Adipocyte (in vitro differentiated cells): ENCODE results near the gene COQ7.

ENCODE experiments used
- DNase-seq: peaks from one replicate; pipeline ENCODE4 v3.0.0-alpha.2; 2015; ENCODE audit warnings: low read depth
- H3K27me3 ChIP-seq: replicated peaks from 2 replicates; pipeline ENCODE4 v1.7.0; 2013; ENCODE audit warnings: mild to moderate bottlenecking, low read length, moderate library complexity; ENCODE audit not compliant: control insufficient read depth, insufficient read depth
- H3K36me3 ChIP-seq: 2 replicates; pipeline ENCODE4 v1.7.0; 2013; ENCODE audit warnings: low read length, mild to moderate bottlenecking, moderate library complexity; ENCODE audit not compliant: control insufficient read depth, insufficient read depth, severe bottlenecking
- H3K4me1 ChIP-seq: 2 replicates; pipeline ENCODE4 v1.7.0; 2013; ENCODE audit warnings: mild to moderate bottlenecking, low read length, moderate library complexity; ENCODE audit not compliant: control insufficient read depth, insufficient read depth
- H3K4me3 ChIP-seq: 2 replicates; pipeline ENCODE4 v1.7.0; 2013; ENCODE audit warnings: mild to moderate bottlenecking, low read length, moderate library complexity
- H3K9ac ChIP-seq: 2 replicates; pipeline ENCODE4 v1.7.0; 2013; ENCODE audit warnings: mild to moderate bottlenecking, low read length, moderate library complexity
- H3K9me3 ChIP-seq: 2 replicates; pipeline ENCODE4 v1.7.0; 2013; ENCODE audit warnings: mild to moderate bottlenecking, low read length, moderate library complexity; ENCODE audit not compliant: control insufficient read depth

COQ7 gene

DNA sequence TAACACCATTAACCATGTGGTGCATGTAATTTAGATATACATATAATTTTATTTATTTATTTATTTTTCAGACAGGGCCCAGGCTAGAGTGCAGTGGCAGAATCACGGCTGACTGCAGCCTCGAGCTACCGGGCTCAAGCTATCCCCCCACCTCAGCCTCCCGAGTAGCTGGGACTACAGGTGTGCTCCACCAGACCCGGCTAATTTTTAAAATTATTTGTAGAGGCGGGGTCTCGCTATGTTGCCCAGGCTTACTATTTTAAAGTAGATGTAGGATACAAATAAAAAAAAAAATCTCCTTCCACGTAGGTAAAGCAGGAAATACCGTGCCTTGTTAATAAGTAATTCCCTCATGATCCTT is 446 bp upstream of the COQ7 start:
- DNase-seq = no peak
- H3K36me3 ChIP-seq = no peaks in the 10 kb centered on the region
- peak overlapping the region; percentile 98 for H3K4me3 ChIP-seq
- H3K27me3 ChIP-seq = no peaks in the 10 kb centered on the region
- H3K9me3 ChIP-seq = no peaks in the 10 kb centered on the region
- H3K9ac ChIP-seq = peak overlapping the region; percentile 98
- peaks cover 16% of the 10 kb centered on the region for H3K4me1 ChIP-seq

GRCh38 chr16:19068237-19068815 is 912 bp downstream of the COQ7 start:
- Histone ChIP-seq H3K4me3 (peak overlapping the region; percentile 98), H3K36me3 (peaks cover 8% of the 10 kb centered on the region), H3K9me3 (no peaks in the 10 kb centered on the region), H3K27me3 (no peaks in the 10 kb centered on the region), H3K9ac (peak overlapping the region; percentile 98), H3K4me1 (peaks cover 16% of the 10 kb centered on the region)
- DNase-seq = peak; percentile 8

DNA sequence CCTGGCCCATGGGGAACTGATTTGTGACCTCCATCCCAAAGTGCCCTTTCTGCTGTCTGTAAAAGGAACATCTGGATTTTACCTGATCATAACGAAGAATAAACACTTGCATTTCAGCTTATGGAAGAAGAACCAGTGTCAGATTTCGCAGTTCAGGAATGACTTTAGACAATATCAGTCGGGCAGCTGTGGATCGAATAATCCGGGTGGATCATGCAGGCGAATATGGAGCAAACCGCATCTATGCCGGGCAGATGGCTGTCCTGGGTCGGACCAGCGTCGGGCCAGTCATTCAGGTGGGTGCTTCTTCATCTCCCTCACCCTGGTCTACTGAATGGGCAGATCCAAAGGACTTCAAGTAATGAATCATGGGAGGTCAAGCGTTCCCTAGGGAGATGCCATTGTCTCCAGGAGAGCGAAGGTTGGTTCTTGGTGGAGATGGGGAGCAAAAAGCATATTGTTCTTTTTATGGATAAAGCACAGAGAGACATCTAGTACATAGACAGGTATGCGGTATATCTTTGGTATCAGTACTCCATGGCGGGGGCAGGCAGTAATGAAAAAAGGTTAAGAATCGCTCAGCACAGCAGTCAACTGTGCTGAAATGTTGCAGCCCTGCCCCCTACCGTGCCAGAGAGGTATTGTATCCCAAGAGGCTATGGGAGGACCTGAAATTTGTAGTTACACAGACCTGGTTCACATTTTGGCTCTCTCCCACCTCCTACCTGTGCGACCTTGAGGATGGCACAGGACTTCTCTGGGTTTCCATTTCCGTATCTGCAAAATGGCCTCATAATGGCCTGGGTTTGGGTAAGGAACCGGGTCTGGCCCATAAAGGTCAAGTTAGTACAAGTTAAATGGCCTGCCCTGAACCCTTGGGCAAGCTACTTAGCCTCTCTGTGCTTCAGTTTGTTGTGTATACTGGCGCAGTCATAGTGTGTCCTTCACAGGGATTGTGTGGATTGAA is 4.7 kb downstream of the COQ7 start:
- peak; percentile 79 for DNase-seq
- no peaks in the 10 kb centered on the region for H3K9me3 ChIP-seq
- H3K27me3 ChIP-seq = no peaks in the 10 kb centered on the region
- peaks cover 12% of the 10 kb centered on the region for H3K4me1 ChIP-seq
- no peak overlapping the region for H3K4me3 ChIP-seq
- H3K36me3 ChIP-seq = peaks cover 34% of the 10 kb centered on the region
- no peak overlapping the region for H3K9ac ChIP-seq

GRCh38 chr16:19073344-19073743 is 5.9 kb downstream of the COQ7 start:
- H3K36me3 ChIP-seq = peaks cover 44% of the 10 kb centered on the region
- H3K9me3 ChIP-seq = no peaks in the 10 kb centered on the region
- DNase-seq = no peak
- H3K27me3 ChIP-seq = no peaks in the 10 kb centered on the region
- H3K4me3 ChIP-seq = no peak overlapping the region
- no peak overlapping the region for H3K9ac ChIP-seq
- peaks cover 9% of the 10 kb centered on the region for H3K4me1 ChIP-seq

- H3K27me3 ChIP-seq = no peaks in the 10 kb centered on the region
- peaks cover 4% of the 10 kb centered on the region for H3K4me1 ChIP-seq
- H3K9ac ChIP-seq = no peak overlapping the region
- H3K9me3 ChIP-seq = no peaks in the 10 kb centered on the region
- no peak overlapping the region for H3K4me3 ChIP-seq
- peaks cover 49% of the 10 kb centered on the region for H3K36me3 ChIP-seq
- DNase-seq = no peak
Measured at GRCh38 chr16:19073863-19074262, 6.4 kb downstream of the COQ7 start.

- DNase-seq = no peak
- H3K4me3 ChIP-seq = no peak overlapping the region
- H3K36me3 ChIP-seq = peaks cover 57% of the 10 kb centered on the region
- no peak overlapping the region for H3K9ac ChIP-seq
- H3K27me3 ChIP-seq = no peaks in the 10 kb centered on the region
- no peaks in the 10 kb centered on the region for H3K9me3 ChIP-seq
- no peaks in the 10 kb centered on the region for H3K4me1 ChIP-seq
Measured at GRCh38 chr16:19075511-19075910, 8.1 kb downstream of the COQ7 start.

- DNase-seq = no peak
- no peak overlapping the region for H3K9ac ChIP-seq
- no peak overlapping the region for H3K4me3 ChIP-seq
- peaks cover 51% of the 10 kb centered on the region for H3K36me3 ChIP-seq
- H3K4me1 ChIP-seq = no peaks in the 10 kb centered on the region
- H3K9me3 ChIP-seq = no peaks in the 10 kb centered on the region
- H3K27me3 ChIP-seq = no peaks in the 10 kb centered on the region
Measured at GRCh38 chr16:19077879-19078278, 10.5 kb downstream of the COQ7 start.

DNA sequence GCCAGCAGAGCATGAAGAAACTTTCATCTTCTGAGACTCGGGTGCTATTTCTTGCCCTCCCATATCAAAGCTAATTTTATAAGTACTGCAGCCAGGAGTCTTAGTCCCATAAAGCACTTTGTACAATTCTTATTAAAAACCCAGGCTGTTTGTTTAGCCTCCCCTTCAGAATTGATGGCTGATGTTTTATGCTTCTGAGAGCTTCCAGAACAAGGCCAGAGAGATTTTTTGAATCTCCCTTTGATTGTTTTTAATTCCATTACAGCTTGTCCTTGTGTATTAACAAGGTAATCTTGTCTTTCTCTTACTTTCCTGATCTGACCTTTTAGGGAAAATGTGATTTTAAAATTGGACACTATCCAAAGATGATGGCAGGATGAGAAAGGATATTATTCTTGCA is 16.3 kb downstream of the COQ7 start:
- DNase-seq = no peak
- peaks cover 4% of the 10 kb centered on the region for H3K4me1 ChIP-seq
- H3K4me3 ChIP-seq = no peak overlapping the region

DNA sequence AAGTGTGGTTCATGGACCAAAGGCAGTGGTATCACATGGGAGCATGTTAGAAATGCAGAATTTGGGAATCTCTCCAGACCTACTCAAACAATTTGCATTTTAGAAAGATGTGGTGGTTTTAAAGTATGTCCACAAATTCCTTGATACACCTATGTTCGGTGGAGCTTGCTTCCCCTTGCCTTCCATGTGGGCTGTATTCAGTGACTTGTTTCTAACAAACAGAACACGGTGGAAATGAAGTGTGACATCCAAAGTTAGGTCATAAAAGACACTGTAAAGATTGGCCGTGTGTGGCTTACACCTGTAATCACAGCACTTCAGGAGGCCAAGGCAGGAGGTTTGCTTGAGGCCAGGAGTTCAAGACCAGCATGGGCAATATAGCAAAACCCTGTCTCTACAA is 16.7 kb downstream of the COQ7 start:
- no peak for DNase-seq
- H3K9ac ChIP-seq = no peak overlapping the region
- no peaks in the 10 kb centered on the region for H3K27me3 ChIP-seq
- H3K9me3 ChIP-seq = no peaks in the 10 kb centered on the region
- no peak overlapping the region for H3K4me3 ChIP-seq
- H3K4me1 ChIP-seq = peaks cover 4% of the 10 kb centered on the region
- peaks cover 5% of the 10 kb centered on the region for H3K36me3 ChIP-seq

More for the DNA sequence above, 16.3 kb downstream of the COQ7 start:
- H3K36me3 ChIP-seq = peaks cover 10% of the 10 kb centered on the region
- H3K9ac ChIP-seq = no peak overlapping the region
- H3K9me3 ChIP-seq = no peaks in the 10 kb centered on the region
- H3K27me3 ChIP-seq = no peaks in the 10 kb centered on the region

GRCh38 chr16:19084879-19085278 is 17.5 kb downstream of the COQ7 start:
- no peak overlapping the region for H3K4me3 ChIP-seq
- no peak overlapping the region for H3K9ac ChIP-seq
- no peaks in the 10 kb centered on the region for H3K9me3 ChIP-seq
- H3K27me3 ChIP-seq = no peaks in the 10 kb centered on the region
- no peak for DNase-seq
- peaks cover 1% of the 10 kb centered on the region for H3K36me3 ChIP-seq
- peaks cover 4% of the 10 kb centered on the region for H3K4me1 ChIP-seq

GRCh38 chr16:19085679-19086200 is 18.3 kb downstream of the COQ7 start:
- H3K27me3 ChIP-seq = no peaks in the 10 kb centered on the region
- DNase-seq = no peak
- H3K9me3 ChIP-seq = no peaks in the 10 kb centered on the region
- H3K4me1 ChIP-seq = peaks cover 4% of the 10 kb centered on the region
- peak overlapping the region; percentile 88 for H3K4me3 ChIP-seq
- no peaks in the 10 kb centered on the region for H3K36me3 ChIP-seq
- H3K9ac ChIP-seq = peak overlapping the region; percentile 87
